PC-9 (cell line): ENCODE data around the gene TCHHL1. TPM values are rescaled to one million over a fixed set of nuclear protein-coding genes. Genes with fewer than 3 reads are reported as not detected.

ENCODE experiments used
- BruUV-seq: library from RNA; stranded (reverse); fragments of 400-500 nt; replicated peaks from 2 replicates; lab custom pipeline; 2021; lab: Mats Ljungman, UMichigan
- CTCF ChIA-PET: fragments of 300-600 bp; sonication (Branson Sonifier 250); formaldehyde crosslinking; loops from one replicate; lab custom pipeline; 2022; ENCODE audit warnings: antibody characterized with exemption; lab: Charles Lee
- POLR2A ChIA-PET: fragments of 300-600 bp; sonication (Branson Sonifier 250); formaldehyde crosslinking; loops from one replicate; lab custom pipeline; 2022; ENCODE audit warnings: antibody characterized with exemption; ENCODE audit not compliant: unreplicated experiment; lab: Charles Lee
- DNase-seq, 2 experiments: peaks; one replicate each; pipeline versions ENCODE4 v3.0.0 to v3.0.0-alpha.2; 2015 to 2022; ENCODE audit warnings: mixed read lengths in 1 of 2
- H2AFZ ChIP-seq: fragments of 200-600 bp; sonication (generic); 2 replicates; pipeline ENCODE4 v1.8.1; 2017; ENCODE audit warnings: antibody characterized with exemption
- H3F3A ChIP-seq: fragments of 200-600 bp; sonication (generic); 2 replicates; pipeline ENCODE4 v1.8.1; 2017; ENCODE audit warnings: antibody characterized with exemption, mild to moderate bottlenecking, low read depth; ENCODE audit not compliant: insufficient read depth
- H3K27ac ChIP-seq: fragments of 200-600 bp; sonication (generic); 2 replicates; pipeline ENCODE4 v1.6.1; 2016; ENCODE audit warnings: mixed run types
- H3K27me3 ChIP-seq: fragments of 200-600 bp; sonication (generic); 2 replicates; pipeline ENCODE4 v1.6.1; 2016; ENCODE audit warnings: low read depth, mixed run types; ENCODE audit not compliant: insufficient read depth
- H3K36me3 ChIP-seq: fragments of 200-600 bp; sonication (generic); 2 replicates; pipeline ENCODE4 v1.6.1; 2016; ENCODE audit warnings: low read depth, mixed run types
- H3K4me1 ChIP-seq: fragments of 200-600 bp; sonication (generic); replicated peaks from 2 replicates; pipeline ENCODE4 v1.6.1; 2016; ENCODE audit warnings: mixed run types; ENCODE audit not compliant: insufficient read depth
- H3K4me2 ChIP-seq: fragments of 200-600 bp; sonication (generic); 2 replicates; pipeline ENCODE4 v1.6.1; 2017; ENCODE audit warnings: mixed run types
- H3K4me3 ChIP-seq: fragments of 200-600 bp; sonication (generic); 2 replicates; pipeline ENCODE4 v1.6.1; 2016; ENCODE audit warnings: mixed run types
- H3K79me2 ChIP-seq: fragments of 200-600 bp; sonication (generic); 2 replicates; pipeline ENCODE4 v1.6.1; 2017; ENCODE audit warnings: low read depth, mixed run types
- H3K9me2 ChIP-seq: fragments of 200-600 bp; sonication (generic); 2 replicates; pipeline ENCODE4 v1.8.1; 2017; ENCODE audit warnings: mild to moderate bottlenecking; ENCODE audit not compliant: insufficient read depth
- H3K9me3 ChIP-seq: fragments of 200-600 bp; sonication (generic); 2 replicates; pipeline ENCODE4 v1.8.1; 2016; ENCODE audit warnings: low read depth; ENCODE audit not compliant: insufficient read depth
- H4K20me1 ChIP-seq: fragments of 200-600 bp; sonication (generic); 2 replicates; pipeline ENCODE4 v1.8.1; 2017; ENCODE audit not compliant: insufficient read depth
- EZH2 ChIP-seq: fragments of 200-600 bp; sonication (generic); IDR thresholded peaks from 2 replicates; pipeline ENCODE4 v1.8.0; 2017; ENCODE audit warnings: antibody characterized with exemption, low read depth
- intact Hi-C: fragments of 100-400 bp; cut with micrococcal nuclease; formaldehyde crosslinking; loops from one replicate; pipeline ENCODE4 v1.10.0; 2022; ENCODE audit not compliant: unreplicated experiment
- total RNA-seq: library from RNA; stranded (reverse); gene quantifications from 2 replicates; pipeline ENCODE4 v1.2.3, GENCODE V29; 2021
- TF ChIP-seq, protein P1 (sequence below): fragments of 200-600 bp; sonication (generic); conservative IDR thresholded peaks from 2 replicates; pipeline ENCODE4 v1.6.1; 2017; ENCODE audit warnings: mixed run types, antibody characterized with exemption, mild to moderate bottlenecking, moderate library complexity

TCHHL1 gene
- total RNA-seq, 1 experiment from 2014 or later = not detected

DNA sequence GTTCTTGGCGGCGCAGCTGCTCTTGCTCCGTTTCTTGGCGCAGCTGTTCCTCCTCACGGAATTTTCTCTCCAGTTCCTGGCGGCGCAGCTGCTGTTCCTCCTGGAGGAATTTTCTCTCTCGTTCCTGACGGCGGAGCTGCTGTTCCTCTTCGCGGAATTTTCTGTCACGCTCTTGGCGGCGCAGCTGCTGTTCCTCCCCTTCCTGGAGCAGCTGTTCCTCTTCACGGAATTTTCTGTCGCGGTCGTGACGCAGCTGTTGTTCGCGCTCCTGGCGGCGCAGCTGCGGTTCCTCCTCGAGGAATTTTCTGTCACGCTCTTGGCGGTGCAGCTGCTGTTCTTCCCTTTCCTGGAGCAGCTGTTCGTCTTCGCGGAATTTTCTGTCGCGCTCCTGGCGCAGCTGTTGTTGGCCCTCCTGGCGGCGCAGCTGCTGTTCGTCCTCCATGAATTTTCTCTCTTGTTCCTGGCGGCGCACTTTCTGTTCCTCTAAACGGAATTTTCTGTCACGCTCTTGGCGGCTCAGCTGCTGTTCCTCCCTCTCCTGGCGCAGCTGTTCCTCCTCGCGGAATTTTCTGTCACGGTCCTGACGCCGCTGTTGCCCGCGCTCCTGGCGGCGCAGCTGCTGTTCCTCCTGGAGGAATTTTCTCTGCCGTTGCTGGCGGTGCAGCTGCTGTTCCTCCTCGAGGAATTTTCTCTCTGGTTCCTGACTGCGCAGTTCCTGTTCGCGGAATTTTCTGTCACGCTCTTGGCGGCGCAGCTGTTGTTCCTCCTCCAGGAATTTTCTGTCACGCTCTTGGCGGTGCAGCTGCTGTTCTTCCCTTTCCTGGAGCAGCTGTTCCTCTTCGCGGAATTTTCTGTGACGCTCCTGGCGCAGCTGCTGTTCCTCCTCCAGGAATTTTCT is 19.4 kb upstream of the TCHHL1 start:
- BruUV-seq = no TSS peak
- CTCF ChIA-PET = no interaction called here

DNA sequence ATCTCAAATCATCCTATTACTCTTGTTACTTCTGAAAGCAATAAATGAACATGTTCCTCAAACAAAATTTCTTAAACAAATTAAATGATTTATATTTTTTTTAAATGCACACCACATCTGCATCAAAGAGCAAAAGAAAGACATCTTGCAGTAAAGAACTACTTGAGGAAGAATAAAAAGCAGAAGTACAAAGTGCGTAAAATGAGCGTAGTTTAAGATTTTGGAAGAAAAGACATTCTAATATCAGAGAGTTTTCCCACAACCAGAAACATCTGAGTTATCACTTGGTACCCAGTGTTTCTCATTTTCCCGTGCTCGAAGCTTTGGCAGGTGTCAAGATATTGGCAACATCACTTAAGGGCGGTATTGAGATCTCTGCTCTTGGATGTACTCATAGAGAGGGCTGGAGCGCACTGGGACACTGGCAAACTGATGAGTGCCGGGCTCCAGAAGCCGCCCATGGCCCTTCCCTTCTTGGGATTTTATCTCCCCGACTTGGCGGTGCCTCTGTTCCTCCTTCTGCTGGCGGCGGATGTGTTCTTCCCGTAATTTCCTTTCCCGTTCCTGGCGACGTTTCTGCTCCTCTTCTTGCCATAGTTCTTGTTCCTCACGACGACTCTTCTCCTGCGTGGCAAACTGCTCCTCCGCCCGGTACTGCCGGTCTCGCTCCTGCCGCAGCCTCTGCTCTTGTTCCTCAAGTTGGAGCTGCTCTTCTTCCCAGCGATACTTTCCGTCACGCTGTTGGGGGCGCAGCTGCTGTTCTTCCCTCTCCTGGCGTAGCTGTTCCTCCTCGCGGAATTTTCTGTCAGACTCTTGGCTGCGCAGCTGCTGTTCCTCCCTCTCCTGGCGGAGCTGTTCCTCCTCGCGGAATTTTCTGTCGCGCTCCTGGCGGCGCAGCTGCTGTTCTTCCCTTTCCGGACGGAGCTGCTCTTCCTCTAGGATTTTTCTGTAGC is 18.4 kb upstream of the TCHHL1 start:
- Histone ChIP-seq H3F3A (peaks cover 15% of the 10 kb centered on the region; the same call in 1 of the 2 replicates), H3K4me3 (no peak overlapping the region), H3K27me3 (peaks cover 15% of the 10 kb centered on the region), H3K79me2 (no peaks in the 10 kb centered on the region), H2AFZ (no peak overlapping the region), H4K20me1 (no peaks in the 10 kb centered on the region), H3K9me2 (no peaks in the 10 kb centered on the region), H3K36me3 (no peaks in the 10 kb centered on the region), H3K4me1 (peaks cover 13% of the 10 kb centered on the region; the same call in 1 of the 2 replicates), H3K27ac (no peak overlapping the region), H3K9me3 (peaks cover 9% of the 10 kb centered on the region; the same call in 1 of the 2 replicates), H3K4me2 (no peak overlapping the region)
- no TSS peak for BruUV-seq
- TF ChIP-seq EZH2 = no peak
- TF ChIP-seq, protein P1, sequence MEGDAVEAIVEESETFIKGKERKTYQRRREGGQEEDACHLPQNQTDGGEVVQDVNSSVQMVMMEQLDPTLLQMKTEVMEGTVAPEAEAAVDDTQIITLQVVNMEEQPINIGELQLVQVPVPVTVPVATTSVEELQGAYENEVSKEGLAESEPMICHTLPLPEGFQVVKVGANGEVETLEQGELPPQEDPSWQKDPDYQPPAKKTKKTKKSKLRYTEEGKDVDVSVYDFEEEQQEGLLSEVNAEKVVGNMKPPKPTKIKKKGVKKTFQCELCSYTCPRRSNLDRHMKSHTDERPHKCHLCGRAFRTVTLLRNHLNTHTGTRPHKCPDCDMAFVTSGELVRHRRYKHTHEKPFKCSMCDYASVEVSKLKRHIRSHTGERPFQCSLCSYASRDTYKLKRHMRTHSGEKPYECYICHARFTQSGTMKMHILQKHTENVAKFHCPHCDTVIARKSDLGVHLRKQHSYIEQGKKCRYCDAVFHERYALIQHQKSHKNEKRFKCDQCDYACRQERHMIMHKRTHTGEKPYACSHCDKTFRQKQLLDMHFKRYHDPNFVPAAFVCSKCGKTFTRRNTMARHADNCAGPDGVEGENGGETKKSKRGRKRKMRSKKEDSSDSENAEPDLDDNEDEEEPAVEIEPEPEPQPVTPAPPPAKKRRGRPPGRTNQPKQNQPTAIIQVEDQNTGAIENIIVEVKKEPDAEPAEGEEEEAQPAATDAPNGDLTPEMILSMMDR = no peak
- CTCF ChIA-PET = interaction anchor here (0.5 kb wide), 1 partner anchor 465 kb away, joined by 4 read pairs; no protein-coding TSS in a partner anchor
- DNase-seq = no peak
- POLR2A ChIA-PET = interaction anchor here (0.6 kb wide), 1 partner anchor 130 kb away, joined by 4 read pairs; no protein-coding TSS in a partner anchor
- intact Hi-C loops = no loop called here

More for the DNA sequence above, 19.4 kb upstream of the TCHHL1 start:
- Histone ChIP-seq H3K4me3 (no peak overlapping the region), H3K79me2 (no peaks in the 10 kb centered on the region), H2AFZ (no peak overlapping the region), H4K20me1 (no peaks in the 10 kb centered on the region), H3K4me1 (peaks cover 15% of the 10 kb centered on the region; the same call in 1 of the 2 replicates), H3K9me2 (no peaks in the 10 kb centered on the region), H3K27me3 (peaks cover 22% of the 10 kb centered on the region), H3K36me3 (no peaks in the 10 kb centered on the region), H3F3A (peaks cover 15% of the 10 kb centered on the region; the same call in 1 of the 2 replicates), H3K4me2 (no peak overlapping the region), H3K9me3 (peaks cover 9% of the 10 kb centered on the region), H3K27ac (no peak overlapping the region)
- no peak for DNase-seq
- TF ChIP-seq, protein P1 = no peak
- no peak for TF ChIP-seq EZH2
- POLR2A ChIA-PET = interaction anchor here (0.6 kb wide), 1 partner anchor 221 kb away, joined by 6 read pairs; no protein-coding TSS in a partner anchor
- intact Hi-C loops = no loop called here

DNA sequence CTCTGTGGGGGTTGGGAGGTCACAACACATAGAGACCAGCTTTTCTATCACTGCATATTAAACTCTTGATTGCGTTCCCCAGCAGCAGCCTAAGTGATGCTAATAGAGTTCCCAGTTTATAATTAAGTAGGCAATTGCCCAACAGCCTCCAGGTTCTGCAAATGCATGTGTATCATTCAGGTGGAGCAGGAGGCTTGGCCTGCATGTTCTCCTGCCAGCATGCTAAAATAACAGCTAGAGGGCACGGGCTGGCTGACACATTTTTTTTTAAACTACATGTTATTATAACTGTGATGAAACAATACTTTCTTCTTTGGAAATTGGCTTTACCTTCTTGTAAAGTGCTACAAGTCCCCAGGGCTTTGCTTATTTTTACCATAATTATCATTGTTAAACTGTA is 16.0 kb upstream of the TCHHL1 start:
- Histone ChIP-seq H3K4me1 (0 out of 2 replicates have a peak, but pooled peaks cover 5% of the 10 kb centered on the region), H3K36me3 (no peaks in the 10 kb centered on the region), H3K4me2 (no peak overlapping the region), H3K27me3 (peaks cover 12% of the 10 kb centered on the region), H3F3A (no peaks in the 10 kb centered on the region), H3K9me3 (peaks cover 9% of the 10 kb centered on the region; the same call in 1 of the 2 replicates), H4K20me1 (no peaks in the 10 kb centered on the region), H3K9me2 (no peaks in the 10 kb centered on the region), H3K4me3 (no peak overlapping the region), H3K27ac (no peak overlapping the region), H3K79me2 (no peaks in the 10 kb centered on the region), H2AFZ (no peak overlapping the region)
- ChIA-PET CTCF (no interaction called here), POLR2A (no interaction called here)
- BruUV-seq = no TSS peak
- no peak for DNase-seq
- intact Hi-C loops = no loop called here
- no peak for TF ChIP-seq EZH2
- TF ChIP-seq, protein P1 = no peak
